HTR-8/SVneo (cell line): ENCODE data around the gene CTNNA1.

ENCODE experiments used
- DNase-seq: peaks from one replicate; pipeline ENCODE4 v3.0.0; 2011; ENCODE audit warnings: low spot score, mixed read lengths; ENCODE audit not compliant: insufficient read length
- FAIRE-seq: peaks from 2 replicates; lab custom pipeline; 2011; peaks lifted over from hg19 to GRCh38; lab: Jason Lieb, UNC

Gene CTNNA1

DNA sequence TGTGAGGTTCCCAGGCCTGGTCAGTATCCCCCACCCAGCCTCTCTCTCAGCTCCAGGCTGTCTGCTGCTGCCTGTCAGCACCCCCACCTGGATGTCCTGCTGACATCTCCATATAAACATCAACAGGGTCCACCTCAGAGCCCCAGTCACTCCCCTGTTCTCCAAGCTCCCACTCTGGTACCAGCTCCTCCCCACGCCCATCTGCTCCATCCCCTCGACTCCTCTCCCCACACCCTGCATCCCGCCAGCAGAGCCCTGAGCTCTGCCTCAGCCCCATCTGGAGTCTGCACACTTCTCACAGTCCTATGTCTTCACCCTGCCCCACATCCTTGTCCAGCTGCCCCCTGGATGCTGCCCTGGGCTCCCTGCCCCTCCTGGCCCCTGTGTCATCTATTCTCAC lies 189.6 kb downstream of the CTNNA1 start:
- DNase-seq (no peak), FAIRE-seq (no peak)

DNA sequence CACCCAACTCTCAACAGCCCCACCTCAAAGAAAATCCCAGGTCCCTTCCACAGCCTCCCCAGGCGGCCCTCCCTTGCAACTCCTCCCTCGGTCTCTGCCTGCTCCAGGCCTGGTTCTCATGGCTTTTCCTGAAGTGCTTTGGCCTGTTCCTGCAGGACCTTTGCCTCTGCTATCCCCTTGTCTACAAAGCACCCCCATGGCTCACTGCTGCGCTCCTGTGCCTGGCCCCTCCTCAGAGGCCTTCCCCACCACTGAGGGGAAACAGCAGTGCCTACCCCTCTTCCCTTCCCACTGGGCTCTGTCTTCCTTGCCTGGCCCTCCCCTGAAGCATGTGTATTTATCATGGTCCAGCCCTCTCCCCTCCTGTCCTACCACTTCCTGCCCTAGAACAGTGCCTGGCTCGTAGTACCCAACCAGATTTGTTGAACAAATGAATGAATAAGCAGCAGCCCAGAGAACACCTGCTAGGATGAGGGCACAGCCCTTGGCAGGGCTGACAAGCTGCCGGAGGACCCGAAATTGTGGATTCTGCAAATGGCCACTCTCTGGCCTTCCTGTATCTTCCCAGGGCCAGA lies 190.5 kb downstream of the CTNNA1 start:
- DNase-seq (no peak), FAIRE-seq (no peak)

DNA sequence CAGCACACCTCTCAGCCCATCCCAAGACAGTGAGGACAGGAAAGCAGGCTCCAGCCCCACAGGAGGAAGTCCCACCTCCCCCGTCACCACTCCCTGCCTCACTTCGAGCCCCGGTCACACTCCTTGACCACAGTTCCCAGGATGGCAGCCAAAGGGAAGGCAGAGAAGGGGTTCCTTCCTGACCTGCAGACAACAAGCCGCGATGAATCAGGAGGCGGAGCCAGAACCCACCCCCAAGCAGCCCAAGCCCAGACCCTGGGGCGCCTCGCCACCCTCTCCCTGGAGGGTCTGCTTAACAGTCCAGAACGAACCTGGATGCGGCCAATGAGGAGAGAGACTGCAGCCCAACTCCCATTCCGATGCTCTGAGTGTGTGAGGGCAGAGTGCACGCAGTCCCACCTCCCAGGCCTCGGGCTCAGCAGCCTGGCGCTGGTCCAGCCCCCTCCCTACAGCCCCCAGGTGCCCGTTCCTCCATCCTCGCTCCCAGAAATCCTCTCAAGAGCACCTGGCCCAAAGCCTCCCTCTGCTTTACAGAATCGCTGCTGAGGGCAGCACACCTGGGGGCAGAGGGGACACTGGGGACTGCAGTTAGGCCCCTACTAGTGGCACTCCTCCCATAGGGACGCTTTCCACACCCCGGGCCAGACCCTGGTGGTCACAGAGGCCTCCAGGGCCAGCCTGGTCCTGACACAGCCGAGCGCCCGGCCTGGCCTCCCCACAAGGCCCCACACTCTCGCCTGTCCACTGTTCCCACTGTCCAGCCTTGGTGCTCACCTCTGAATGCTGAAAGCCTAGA lies 191.5 kb downstream of the CTNNA1 start:
- FAIRE-seq (no peak), DNase-seq (no peak)

DNA sequence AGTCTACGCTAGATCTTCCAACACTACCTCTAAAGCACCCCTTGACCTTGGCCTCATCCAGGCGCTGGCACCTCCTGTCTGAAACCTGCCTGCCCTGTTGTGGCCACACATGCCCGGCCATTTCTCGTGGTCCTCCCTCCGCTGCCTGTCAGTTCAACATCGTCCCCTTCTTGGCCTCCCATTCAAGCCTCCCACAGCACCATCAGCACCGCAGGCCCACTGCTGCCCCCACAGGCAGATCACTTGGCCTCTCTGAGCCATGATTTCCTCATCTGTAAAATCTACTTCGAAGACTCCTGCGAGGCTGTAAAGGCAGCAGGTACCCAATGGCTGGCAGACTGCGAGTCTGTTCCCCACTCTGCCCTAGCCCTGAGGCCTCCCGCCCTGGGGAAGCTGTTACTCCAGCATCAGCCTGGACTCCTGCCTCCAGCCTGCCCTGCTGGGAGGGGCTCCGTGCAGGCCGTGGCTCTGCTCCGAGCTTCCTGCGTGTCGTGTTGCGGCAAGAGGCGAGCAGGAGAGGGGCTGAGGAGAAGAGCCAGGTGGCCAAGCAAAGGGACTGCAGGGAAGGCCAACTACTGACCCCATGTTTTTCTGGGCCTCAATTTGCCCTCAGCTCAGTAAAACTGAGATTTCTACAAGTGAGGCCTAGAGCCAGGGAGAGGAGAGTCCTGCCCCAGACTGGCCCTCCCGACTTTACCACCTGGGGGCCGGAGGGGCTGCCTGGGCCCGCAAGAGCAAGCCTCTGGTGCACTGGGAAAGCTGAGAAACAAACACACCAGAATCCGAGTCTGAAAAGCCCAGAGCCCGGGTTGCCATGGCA lies 192.4 kb downstream of the CTNNA1 start:
- FAIRE-seq = no peak
- DNase-seq = no peak

DNA sequence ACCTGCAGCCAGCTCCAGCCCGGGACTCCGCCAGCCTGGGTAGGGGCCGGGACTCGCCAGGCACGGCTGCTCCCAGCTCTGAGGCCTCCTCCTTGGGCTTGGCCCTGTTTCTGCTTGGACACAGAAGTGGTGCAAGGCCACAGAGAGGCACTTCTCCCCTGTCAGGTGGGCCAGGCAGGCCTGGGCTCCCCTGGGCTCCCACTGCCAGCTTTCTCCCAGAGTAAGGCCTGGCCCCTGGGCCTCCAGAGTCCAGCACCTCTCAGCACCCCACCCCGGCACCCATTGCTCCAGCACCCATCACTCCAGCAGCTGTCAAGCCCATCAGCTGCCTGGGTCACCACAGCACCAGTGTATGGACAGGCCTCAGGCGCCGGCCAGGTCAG lies 193.0 kb downstream of the CTNNA1 start:
- no peak for DNase-seq
- FAIRE-seq = no peak

DNA sequence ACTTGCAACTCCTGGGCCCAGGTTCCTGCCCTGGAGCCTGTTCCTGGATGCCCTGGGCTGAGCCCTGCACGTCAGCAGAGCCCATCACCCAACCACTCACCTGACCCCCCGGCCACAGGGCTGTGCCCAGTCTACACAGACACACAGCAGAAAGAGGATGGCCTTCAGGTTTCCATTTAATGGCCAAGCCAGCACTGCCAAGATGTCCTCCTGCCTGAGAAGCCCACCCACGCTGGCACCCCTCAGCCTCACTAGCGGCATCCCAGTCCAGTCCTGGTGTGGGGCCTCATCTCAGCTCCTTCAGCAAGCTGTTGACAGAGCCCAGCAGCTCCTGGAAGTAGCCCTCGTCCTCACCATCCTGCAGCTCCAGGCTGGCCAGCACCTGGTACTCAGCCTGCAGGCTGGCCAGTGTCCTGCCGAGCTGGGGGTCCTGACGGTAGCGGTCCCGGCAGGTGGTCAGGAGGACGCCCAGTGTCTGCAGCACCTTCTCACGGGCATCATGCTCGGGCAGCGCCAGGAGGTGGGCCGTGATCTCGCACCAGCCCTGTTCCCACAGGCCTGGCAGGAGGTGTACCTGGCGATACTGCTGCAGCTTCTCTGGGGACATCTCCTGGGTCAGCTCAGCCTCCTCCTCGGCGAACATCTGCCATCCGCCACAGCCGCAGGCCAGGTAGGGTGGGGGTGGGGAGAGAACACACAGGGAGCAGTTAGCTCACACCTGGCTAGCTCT lies 193.8 kb downstream of the CTNNA1 start:
- DNase-seq (no peak), FAIRE-seq (no peak)

DNA sequence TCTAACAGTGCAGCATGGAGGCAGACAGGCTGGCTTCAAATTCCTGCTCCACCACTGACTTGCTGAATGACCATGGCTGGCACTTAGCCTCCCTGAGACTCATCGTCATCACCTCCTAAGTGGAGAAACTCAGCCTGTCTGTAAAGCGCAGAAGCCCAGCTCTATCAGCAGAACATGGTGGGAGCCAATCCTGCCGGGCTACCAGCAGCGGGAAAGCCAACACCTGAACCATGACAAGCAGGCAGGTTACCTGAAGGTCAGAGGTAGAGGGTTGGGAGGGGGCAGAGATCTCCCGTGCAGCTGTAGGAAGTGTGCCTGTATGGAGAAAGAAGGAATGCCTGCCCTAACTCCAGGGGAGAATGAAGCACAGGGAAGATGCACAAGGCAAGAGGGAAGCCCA lies 194.6 kb downstream of the CTNNA1 start:
- FAIRE-seq = no peak
- DNase-seq = no peak

DNA sequence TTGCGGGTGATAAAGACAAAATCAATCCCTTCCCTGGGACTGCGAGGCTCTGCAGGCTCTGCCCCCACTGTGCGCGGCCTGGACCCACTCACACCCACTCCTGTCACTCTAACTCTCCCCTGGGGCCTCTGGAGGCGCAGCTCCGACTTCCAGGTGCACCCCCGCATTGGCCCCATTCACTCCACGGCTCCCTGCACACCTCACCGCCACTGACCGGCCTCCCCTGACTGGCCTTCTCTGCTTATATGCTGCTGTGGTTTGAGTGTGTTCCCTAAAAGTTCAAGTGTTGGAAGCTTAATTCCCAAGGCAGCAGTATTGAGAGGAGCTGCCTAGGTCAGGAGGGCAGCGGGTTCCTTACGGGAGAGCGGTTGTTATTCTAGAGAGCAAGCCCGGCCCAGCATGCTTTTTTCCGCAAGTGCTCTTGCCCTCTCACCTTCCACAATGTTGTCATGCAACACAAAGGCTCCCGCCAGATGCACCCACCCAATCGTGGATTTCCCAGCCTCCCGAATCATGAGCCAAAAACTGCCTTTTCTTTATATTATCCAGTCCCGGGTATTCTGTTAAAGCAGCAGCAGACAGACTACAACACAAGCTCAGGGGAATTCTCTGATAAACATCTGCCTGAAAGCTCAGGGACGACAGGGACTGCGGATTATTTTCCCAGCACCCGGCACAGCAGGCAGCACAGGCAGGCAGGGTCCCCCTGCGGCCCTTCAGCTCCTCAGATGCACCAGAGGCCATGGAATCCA lies 195.4 kb downstream of the CTNNA1 start:
- DNase-seq (no peak), FAIRE-seq (no peak)

DNA sequence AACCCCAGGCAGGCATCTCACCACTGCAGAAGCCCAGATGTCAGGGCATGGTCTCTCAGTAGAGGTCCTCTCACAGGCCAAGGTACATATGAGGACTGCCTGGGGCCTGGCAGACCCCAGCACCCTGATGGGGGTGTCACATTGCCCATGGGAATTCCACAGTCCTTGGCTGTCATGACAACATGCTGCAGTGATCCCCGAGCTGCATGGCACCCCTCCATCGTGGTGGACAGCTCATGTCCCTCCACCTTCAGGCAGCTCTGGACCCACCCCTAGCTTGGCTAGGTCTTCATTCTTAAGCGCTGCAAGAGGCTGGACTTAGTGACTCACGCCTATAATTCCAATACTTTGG lies 196.0 kb downstream of the CTNNA1 start:
- FAIRE-seq (no peak), DNase-seq (no peak)

DNA sequence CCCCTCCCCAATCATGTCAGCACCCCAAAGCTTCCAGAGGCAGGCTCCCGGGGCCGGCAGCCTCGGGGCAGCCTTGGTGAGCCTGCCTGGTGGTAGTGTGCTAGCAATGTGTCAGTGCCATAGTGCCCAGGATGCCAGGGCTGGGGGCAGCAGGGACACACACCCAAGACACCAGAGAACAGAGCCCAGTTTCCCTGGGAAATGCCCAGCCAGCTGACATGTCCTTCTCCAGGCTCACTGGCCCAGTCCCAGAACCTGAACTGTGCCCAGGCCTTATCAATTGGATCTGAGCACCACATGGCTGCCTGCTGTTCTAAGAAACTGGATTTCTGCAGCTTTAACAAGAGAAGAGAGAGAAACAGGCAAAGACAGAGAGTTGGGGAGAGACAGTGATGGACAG lies 196.8 kb downstream of the CTNNA1 start:
- no peak for FAIRE-seq

DNA sequence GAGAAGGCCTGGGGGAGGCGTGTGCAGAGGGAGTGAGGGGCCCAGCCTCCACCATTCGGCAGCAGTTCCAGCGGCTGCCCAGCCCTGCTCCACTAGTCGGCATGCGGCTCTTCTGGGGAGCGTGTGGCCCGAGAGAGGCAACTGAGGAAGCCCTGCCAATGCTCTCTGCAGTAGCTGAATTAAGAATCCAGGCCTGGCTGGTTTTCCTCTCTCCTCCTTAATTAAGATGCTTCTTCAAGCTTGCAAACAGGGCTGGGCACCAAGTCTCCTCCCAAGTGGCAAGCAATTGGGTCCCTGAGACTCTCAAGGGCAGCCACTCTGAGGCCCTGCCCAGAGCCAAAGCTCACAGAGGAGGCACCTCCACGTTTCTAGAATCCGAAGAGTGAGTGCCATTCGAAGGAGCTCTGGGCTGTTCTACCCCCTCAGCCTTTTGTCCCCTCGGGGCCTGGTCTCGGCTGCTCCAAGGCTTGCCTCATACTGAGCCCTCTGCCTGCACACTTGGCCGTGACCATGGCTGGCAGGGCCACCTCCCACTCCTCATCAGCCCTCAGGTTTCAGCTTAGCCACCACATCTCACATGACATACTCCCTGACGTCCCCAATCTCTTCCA lies 197.3 kb downstream of the CTNNA1 start:
- FAIRE-seq = peak; percentile 60
- DNase-seq = no peak

More for the DNA sequence above, 196.8 kb downstream of the CTNNA1 start:
- DNase-seq = no peak

DNA sequence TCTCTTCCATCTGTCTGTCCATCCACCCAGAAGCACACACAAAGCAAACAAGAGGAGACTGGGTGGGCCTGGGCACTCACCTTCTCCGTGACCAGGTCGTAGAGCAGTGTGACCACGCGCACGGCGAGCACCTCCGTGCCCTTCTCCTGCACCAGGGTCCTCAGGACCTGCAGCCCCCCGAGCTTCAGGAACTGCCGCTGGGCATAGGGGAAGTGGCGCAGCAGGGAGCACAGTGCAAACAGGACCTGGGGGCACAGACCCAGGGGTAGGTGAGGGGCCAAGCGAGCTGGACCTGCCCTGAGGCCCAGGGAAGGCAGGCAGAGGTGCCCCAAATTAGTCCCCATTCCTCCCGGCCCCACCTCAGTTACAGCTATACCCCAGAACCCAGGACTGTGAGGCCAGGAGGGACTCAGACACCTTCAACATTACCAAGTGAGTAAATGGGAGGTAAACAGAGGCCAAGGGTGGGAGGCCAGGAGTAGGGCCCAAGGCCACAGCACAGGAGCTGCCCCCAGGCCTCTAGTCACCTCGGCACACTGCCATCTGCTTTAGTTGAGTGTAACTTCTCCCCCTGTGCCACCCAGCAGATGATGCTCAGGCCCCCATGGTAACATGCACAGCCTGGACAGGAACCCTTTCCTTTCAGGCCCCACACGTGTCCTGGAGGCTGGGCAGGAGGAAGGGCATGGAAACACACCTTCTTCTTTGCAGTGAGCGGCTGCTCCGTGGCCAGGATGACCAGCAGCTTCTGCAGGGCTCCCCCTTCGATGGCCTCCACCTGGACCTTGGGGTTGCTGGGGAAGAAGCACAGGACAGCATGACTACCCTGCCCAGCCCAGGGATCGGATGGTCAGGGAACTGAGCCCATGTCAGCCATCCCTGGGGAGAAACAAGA lies 198.1 kb downstream of the CTNNA1 start:
- FAIRE-seq (no peak), DNase-seq (no peak)

DNA sequence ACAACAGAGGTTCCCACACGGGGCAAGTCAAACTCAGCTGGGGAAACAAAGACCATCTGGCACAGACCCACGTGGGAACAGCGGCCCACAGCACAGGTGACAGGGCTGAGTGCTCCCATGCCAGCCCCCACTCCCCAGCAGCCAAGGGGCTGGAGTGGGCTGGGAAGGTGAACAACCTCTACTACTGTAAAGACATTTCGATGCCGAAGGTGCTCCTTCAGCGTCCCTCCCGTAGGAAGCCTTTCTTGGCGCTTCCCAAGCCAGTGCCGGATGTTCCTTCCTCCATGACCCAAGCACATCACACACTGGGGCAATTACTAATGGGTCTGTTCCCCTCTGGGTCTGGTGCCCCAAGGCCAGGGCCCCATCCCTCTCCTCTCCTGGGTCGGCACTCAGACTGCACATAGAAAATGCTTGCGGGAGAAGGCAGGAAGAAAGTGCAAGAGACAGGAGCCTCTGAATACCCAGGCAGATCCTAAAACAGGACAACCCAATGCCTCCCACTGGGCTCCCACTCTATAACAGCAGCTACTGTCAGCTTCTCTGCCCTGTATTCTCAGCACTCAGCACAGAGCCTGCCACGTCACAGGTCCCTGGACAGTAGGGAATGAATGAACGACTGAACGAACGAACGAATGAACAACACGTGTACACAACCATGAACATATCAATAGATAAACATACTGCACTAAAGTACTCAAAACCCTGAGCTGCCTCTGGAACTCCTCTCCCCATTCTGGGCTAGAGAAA lies 198.9 kb downstream of the CTNNA1 start:
- no peak for DNase-seq
- no peak for FAIRE-seq

DNA sequence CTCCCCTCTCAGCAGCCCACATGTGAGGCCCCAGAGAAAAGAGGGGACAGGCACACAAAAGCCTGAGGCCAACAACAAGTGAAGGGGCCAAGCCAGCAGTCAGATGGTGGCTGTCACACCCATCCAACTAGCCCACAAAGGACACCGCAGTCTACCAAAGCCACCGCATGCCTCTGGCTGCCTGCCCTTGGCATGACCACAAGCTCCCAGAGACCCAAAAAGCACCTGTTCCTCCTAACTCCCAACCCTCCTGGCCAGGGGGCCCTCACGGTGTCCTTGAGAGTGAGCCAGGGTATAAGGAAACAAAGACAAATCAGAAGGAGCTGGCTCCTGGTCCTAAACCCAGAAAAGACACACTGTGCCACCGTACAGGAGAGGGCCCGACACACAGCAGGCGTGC lies 199.7 kb downstream of the CTNNA1 start:
- FAIRE-seq (no peak), DNase-seq (no peak)

DNA sequence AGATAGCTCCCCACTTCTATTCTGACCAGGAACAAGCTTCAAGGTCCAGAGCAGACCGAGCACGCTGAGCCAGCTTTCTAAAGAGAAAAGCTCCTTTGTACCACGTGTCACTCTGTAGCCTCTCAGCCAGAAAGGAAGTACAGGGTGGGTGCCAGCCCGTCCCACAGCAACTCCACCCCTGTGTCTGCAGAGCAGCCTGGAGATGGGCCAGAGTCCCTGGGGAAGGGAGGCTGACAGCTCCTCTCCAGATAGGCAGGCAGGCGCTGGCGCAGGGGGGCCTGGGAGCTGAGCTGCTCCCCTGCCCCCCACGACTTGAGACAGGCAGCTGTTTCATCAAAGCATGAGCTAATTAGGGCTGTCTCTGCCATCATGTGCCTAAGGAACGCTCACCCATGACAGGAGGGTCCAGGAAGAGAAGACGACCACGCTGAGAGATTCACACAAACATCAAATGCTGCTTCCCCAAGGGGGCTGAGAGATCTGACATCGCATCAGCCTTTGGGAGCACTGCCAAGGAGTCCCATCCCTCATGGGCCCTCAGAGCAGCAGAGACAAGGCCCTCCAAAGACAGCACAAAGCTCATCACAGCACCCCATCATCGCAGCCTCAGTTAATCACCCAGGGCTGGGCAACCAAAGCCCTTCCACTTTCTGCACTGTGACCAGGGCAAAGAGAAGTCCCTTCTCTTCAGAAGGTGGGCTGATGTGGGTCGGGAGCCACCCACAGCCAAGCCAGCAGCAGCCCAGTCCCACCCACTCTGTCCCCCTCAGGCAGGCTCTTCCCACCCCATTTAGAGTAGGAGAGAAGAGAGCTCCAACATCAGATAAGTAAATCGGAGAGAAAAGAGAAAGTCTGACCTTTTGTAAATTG lies 200.4 kb downstream of the CTNNA1 start:
- no peak for DNase-seq
- FAIRE-seq = no peak

DNA sequence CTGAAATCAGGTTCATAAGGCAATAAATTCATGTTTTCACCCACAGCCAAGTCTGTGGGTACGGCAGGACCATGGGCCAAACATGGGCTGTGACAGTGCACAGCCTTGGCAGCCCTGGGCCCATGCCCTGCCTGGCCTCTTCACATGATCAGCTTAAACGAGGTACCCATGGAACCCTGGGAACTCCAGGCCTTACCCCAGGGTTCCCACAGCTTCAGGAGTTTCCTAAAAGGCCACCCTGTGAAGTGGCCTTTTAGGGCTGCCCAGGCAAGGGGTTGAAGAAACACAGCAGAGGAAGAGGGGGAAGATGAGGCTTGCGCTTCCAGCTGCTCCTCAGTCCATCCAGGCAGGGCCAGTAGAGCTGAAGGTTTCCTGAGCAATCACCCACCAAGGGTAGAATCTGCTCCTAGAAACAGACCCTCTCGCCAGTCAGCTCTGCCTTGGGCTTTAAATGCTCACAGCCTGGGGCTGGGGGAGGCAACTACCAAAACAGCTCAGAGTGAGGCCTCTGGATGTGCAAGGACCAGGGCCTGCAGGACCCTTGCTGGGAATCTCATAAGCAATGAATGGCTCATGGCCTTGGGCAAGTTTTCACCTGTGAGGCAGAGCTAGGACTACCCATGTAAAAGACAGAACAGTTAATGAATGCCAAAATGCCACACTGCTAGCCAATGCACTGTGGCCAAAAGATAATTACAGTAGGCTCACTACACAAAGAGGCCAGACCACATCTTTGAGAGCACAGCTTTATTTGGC lies 201.2 kb downstream of the CTNNA1 start:
- FAIRE-seq (no peak), DNase-seq (no peak)
